Endothelial cell of umbilical vein (primary cell): ENCODE measurements around the gene CCDC73.

Experiments used
- EZH2 ChIP-seq: IDR thresholded peaks from 2 replicates; pipeline ENCODE4 v1.6.1; 2012; ENCODE audit warnings: borderline replicate concordance, low read depth, mild to moderate bottlenecking, moderate library complexity, low read length, inconsistent platforms; ENCODE audit not compliant: severe bottlenecking
- FOS ChIP-seq: IDR thresholded peaks from 2 replicates; pipeline ENCODE4 v1.6.1; 2011; ENCODE audit warnings: mild to moderate bottlenecking, low read length, moderate library complexity, borderline replicate concordance; ENCODE audit not compliant: insufficient read depth
- GATA2 ChIP-seq: IDR thresholded peaks from 2 replicates; pipeline ENCODE4 v1.7.0; 2011; ENCODE audit warnings: low read depth, mild to moderate bottlenecking, moderate library complexity, mixed read lengths, low read length; ENCODE audit not compliant: insufficient read length, insufficient read depth
- POLR2A ChIP-seq: IDR thresholded peaks from 2 replicates; pipeline ENCODE4 v1.6.1; 2012; ENCODE audit warnings: low read depth, mild to moderate bottlenecking, control low read depth, low read length
- POLR2AphosphoS5 ChIP-seq: IDR thresholded peaks from 2 replicates; pipeline ENCODE4 v1.6.1; 2012; ENCODE audit warnings: low read depth, mild to moderate bottlenecking, control low read depth, low read length, moderate library complexity; ENCODE audit not compliant: insufficient read depth
- TF ChIP-seq, protein P1 (sequence below), 2 donors: IDR thresholded peaks; 1 replicate in 1 of 2; 2 replicates in 1 of 2; pipeline ENCODE4 v1.5.1; 2011; ENCODE audit warnings: low read length in 2 of 2, mild to moderate bottlenecking in 2 of 2, moderate library complexity in 2 of 2, control low read depth in 1 of 2, inconsistent platforms in 1 of 2, low read depth in 1 of 2; ENCODE audit not compliant: insufficient read depth in 1 of 2; ENCODE audit errors: extremely low read depth in 1 of 2
- TF ChIP-seq, protein P2 (sequence below): IDR thresholded peaks from 2 replicates; pipeline ENCODE4 v1.6.1; 2011; ENCODE audit not compliant: insufficient read depth, insufficient read length

DNA sequence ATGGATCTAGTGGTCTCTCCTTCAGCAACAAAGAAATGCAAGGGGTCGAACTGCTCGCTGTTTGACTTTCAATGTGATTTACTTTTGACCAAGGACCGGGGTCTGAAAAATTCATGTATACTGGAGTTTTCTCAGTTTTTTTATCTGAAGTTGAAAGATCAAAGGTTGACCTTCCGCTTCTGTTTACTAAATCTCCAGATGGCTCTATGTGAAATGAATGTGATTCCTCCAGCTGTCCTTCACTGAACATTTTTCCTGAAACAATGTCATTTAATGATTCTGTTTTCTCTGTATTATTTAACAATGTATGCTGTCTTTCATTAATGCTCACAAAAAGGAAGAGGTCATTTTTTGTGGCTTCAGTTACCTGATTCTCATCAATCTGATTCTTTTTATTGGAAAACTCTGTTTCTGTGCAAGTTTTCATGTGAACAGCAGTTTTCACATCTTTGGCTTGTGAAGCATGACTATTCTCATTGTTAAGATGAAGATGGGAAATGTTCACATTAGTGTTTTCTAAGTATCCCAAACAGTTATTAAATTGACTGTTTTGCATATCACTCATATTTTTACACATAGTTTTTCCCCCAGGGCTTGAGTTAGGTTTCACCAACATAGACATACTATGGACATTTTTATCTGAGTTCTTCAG lies 180.8 kb downstream of the CCDC73 start:
- TF ChIP-seq, protein P1, sequence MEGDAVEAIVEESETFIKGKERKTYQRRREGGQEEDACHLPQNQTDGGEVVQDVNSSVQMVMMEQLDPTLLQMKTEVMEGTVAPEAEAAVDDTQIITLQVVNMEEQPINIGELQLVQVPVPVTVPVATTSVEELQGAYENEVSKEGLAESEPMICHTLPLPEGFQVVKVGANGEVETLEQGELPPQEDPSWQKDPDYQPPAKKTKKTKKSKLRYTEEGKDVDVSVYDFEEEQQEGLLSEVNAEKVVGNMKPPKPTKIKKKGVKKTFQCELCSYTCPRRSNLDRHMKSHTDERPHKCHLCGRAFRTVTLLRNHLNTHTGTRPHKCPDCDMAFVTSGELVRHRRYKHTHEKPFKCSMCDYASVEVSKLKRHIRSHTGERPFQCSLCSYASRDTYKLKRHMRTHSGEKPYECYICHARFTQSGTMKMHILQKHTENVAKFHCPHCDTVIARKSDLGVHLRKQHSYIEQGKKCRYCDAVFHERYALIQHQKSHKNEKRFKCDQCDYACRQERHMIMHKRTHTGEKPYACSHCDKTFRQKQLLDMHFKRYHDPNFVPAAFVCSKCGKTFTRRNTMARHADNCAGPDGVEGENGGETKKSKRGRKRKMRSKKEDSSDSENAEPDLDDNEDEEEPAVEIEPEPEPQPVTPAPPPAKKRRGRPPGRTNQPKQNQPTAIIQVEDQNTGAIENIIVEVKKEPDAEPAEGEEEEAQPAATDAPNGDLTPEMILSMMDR (IDR thresholded peaks at IDR 0.05; ENCODE audit: extremely low read depth in 1 of 2, insufficient read depth in 1 of 2, low read depth in 1 of 2, low read length in 2 of 2) = no peak
- TF ChIP-seq GATA2 = no peak
- no peak for TF ChIP-seq FOS
- TF ChIP-seq, protein P2, sequence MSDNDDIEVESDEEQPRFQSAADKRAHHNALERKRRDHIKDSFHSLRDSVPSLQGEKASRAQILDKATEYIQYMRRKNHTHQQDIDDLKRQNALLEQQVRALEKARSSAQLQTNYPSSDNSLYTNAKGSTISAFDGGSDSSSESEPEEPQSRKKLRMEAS = no peak
- TF ChIP-seq POLR2A = no peak
- TF ChIP-seq EZH2 = no peak
- TF ChIP-seq POLR2AphosphoS5 = no peak
